SK-N-SH treated with all-trans-retinoic acid at 6 μM for 48 hours (cell line): ENCODE results near the gene RALGAPA1.

ENCODE experiments used
- ARNTL ChIP-seq: fragments of 450-650 bp; formaldehyde crosslinking; IDR thresholded peaks from 2 replicates; pipeline ENCODE4 v1.5.0; 2020; ENCODE audit warnings: low read depth, mild to moderate bottlenecking, moderate library complexity, borderline replicate concordance
- BACH2 ChIP-seq: fragments of 250-450 bp; sonication (Bioruptor Pico); IDR thresholded peaks from 2 replicates; pipeline ENCODE4 v1.9.0; 2021; ENCODE audit warnings: mild to moderate bottlenecking, borderline replicate concordance
- CREB5 ChIP-seq: fragments of 250-450 bp; sonication (Bioruptor Pico); IDR thresholded peaks from 2 replicates; pipeline ENCODE4 v1.5.1; 2020; ENCODE audit warnings: low read depth, mild to moderate bottlenecking, moderate library complexity
- ESRRG ChIP-seq: fragments of 250-450 bp; sonication (Bioruptor Pico); IDR thresholded peaks from 2 replicates; pipeline ENCODE4 v1.6.1; 2021; ENCODE audit warnings: mild to moderate bottlenecking
- GLIS3 ChIP-seq: fragments of 250-450 bp; sonication (Bioruptor Pico); IDR thresholded peaks from 2 replicates; pipeline ENCODE4 v1.5.0; 2020; ENCODE audit warnings: mild to moderate bottlenecking, moderate library complexity
- PPARA ChIP-seq: fragments of 250-450 bp; sonication (Bioruptor Pico); IDR thresholded peaks from 2 replicates; pipeline ENCODE4 v1.5.0; 2020; ENCODE audit warnings: mild to moderate bottlenecking, borderline replicate concordance
- RARB ChIP-seq: fragments of 250-450 bp; sonication (Bioruptor Pico); IDR thresholded peaks from 2 replicates; pipeline ENCODE4 v1.8.0; 2021; ENCODE audit warnings: mild to moderate bottlenecking, moderate library complexity
- TOX ChIP-seq: fragments of 250-450 bp; sonication (Bioruptor Pico); IDR thresholded peaks from 2 replicates; pipeline ENCODE4 v1.8.0; 2021; ENCODE audit warnings: mild to moderate bottlenecking, moderate library complexity, borderline replicate concordance
- ZFP3 ChIP-seq: fragments of 250-450 bp; sonication (Bioruptor Pico); IDR thresholded peaks from 2 replicates; pipeline ENCODE4 v1.5.0; 2020; ENCODE audit warnings: mild to moderate bottlenecking, moderate library complexity
- ZFP30 ChIP-seq: fragments of 450-650 bp; formaldehyde crosslinking; IDR thresholded peaks from 2 replicates; pipeline ENCODE4 v1.5.0; 2022; ENCODE audit warnings: mild to moderate bottlenecking, moderate library complexity
- ZNF565 ChIP-seq: fragments of 450-650 bp; formaldehyde crosslinking; conservative IDR thresholded peaks from 2 replicates; pipeline ENCODE4 v1.5.0; 2020; ENCODE audit warnings: low read depth, mild to moderate bottlenecking, moderate library complexity
- ZNF8 ChIP-seq: fragments of 450-650 bp; formaldehyde crosslinking; IDR thresholded peaks from 2 replicates; pipeline ENCODE4 v1.5.0; 2020; ENCODE audit warnings: mild to moderate bottlenecking, moderate library complexity
- TF ChIP-seq, protein P1 (sequence below): fragments of 250-450 bp; sonication (Bioruptor Pico); IDR thresholded peaks from 2 replicates; pipeline ENCODE4 v1.8.0; 2020; ENCODE audit warnings: mild to moderate bottlenecking, moderate library complexity, borderline replicate concordance

- TF ChIP-seq TOX (CRISPR knock-in tag) (no peak), BACH2 (CRISPR knock-in tag) (no peak), ZFP3 (CRISPR knock-in tag) (no peak), RARB (no peak), ZFP30 (CRISPR knock-in tag) (no peak), ZNF8 (CRISPR knock-in tag) (no peak), GLIS3 (CRISPR knock-in tag) (no peak), ARNTL (no peak), ESRRG (CRISPR knock-in tag) (no peak), CREB5 (CRISPR knock-in tag) (no peak), PPARA (no peak), ZNF565 (CRISPR knock-in tag) (no peak)
- TF ChIP-seq, protein P1, sequence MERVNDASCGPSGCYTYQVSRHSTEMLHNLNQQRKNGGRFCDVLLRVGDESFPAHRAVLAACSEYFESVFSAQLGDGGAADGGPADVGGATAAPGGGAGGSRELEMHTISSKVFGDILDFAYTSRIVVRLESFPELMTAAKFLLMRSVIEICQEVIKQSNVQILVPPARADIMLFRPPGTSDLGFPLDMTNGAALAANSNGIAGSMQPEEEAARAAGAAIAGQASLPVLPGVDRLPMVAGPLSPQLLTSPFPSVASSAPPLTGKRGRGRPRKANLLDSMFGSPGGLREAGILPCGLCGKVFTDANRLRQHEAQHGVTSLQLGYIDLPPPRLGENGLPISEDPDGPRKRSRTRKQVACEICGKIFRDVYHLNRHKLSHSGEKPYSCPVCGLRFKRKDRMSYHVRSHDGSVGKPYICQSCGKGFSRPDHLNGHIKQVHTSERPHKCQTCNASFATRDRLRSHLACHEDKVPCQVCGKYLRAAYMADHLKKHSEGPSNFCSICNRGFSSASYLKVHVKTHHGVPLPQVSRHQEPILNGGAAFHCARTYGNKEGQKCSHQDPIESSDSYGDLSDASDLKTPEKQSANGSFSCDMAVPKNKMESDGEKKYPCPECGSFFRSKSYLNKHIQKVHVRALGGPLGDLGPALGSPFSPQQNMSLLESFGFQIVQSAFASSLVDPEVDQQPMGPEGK (CRISPR knock-in tag): no peak
Measured at GRCh38 chr14:35506927-35507326, 302.2 kb downstream of the RALGAPA1 start.
